ENCODE results near the gene ATAT1. TPM values are rescaled to one million over a fixed set of nuclear protein-coding genes. Genes with fewer than 3 reads are reported as not detected.

The ATAT1 gene
- total and polyA plus RNA-seq, 2 of the 13 experiments (the other 11 are each of a cell fraction or from before 2014, with no cell fraction given): 9.2 to 23.6 TPM

DNA sequence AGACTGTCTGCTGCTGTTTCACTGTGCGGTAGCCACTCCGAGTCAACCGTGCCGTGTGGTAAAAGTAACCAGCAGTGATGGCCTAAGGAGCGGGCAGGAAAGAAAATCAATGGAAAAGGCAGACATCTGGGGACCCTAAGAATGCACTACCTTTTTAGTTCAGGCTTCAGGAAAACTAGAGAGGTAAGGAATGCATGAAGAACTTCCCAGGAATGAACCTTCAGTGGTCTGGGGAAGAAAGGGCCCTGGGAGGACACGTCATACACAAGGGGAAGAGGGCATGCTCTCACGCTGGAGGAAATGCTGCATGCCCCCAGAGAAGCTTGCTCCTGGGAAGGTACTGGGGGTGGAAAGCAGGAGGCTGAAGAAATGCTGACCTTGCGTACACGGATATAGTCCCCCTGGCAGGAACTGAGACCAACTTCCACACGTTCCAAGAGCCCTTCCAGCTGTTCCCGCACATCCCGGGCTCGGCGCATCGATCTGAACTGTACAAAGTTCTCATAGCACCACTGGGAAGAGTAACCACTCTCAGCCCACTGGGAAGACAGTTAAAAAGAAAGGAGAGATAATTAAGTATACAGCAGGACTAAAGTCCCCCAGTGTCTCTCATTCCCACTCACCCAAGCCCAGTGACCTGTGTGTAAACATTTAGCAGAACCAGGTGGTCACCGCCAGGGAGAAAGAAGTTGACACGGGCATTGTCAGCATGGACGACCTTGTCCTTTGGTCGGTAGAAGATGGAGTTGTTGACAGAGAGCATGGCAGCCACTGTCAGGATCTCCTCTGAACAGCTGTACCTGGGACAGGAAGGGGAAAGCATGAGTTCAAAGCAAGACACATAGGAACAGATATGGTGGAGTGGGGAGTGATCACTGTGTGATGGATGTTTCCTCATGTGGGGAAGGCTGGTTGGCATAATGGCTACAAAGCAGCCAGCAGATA is 28.4 kb downstream of the ATAT1 start (continued):
- no peak for TF ChIP-seq MAZ (IDR thresholded peaks at IDR 0.05; ENCODE audit: borderline replicate concordance, low read depth, low read length)
- TF ChIP-seq MAZ (CRISPR knock-in tag; IDR thresholded peaks at IDR 0.05; ENCODE audit: low read depth): peak; percentile 84
- TF ChIP-seq EP300 (IDR thresholded peaks at IDR 0.05; ENCODE audit: low read depth in 2 of 2, low read length in 2 of 2): peak in 1 of 2 experiments; percentile 67; a peak in 2 of 4 replicates
- peak; percentile 66; the same call in 1 of the 2 replicates for TF ChIP-seq EP300 (CRISPR knock-in tag; IDR thresholded peaks at IDR 0.05; ENCODE audit: borderline replicate concordance)
- no peak for TF ChIP-seq HOXA9 (CRISPR knock-in tag; IDR thresholded peaks at IDR 0.05; ENCODE audit: borderline replicate concordance)
- TF ChIP-seq MTA3 (CRISPR knock-in tag; IDR thresholded peaks at IDR 0.05): no peak
- TF ChIP-seq MAFG (CRISPR knock-in tag; IDR thresholded peaks at IDR 0.05): peak; percentile 89
- no peak for TF ChIP-seq PCBP1 (IDR thresholded peaks at IDR 0.05; ENCODE audit: borderline replicate concordance, low read depth, low read length)
- TF ChIP-seq MYNN (CRISPR knock-in tag; IDR thresholded peaks at IDR 0.05; ENCODE audit: low read depth): no peak
- no peak; the same call in 1 of the 2 replicates for TF ChIP-seq ZBTB1 (CRISPR knock-in tag; IDR thresholded peaks at IDR 0.05; ENCODE audit: borderline replicate concordance)
- TF ChIP-seq CHD2 (IDR thresholded peaks at IDR 0.05; ENCODE audit: low read depth, low read length): no peak
- TF ChIP-seq FOSL2 (CRISPR knock-in tag; IDR thresholded peaks at IDR 0.05): peak; percentile 76
- TF ChIP-seq ZNF253 (CRISPR knock-in tag; IDR thresholded peaks at IDR 0.05; ENCODE audit: borderline replicate concordance): no peak
- TF ChIP-seq CREB3 (CRISPR knock-in tag; IDR thresholded peaks at IDR 0.05): no peak
- TF ChIP-seq ZNF619 (CRISPR knock-in tag; IDR thresholded peaks at IDR 0.05): peak; percentile 89
- no peak for TF ChIP-seq SMAD9 (CRISPR knock-in tag; IDR thresholded peaks at IDR 0.05)
- peak; percentile 56; the same call in 1 of the 2 replicates for TF ChIP-seq SP5 (CRISPR knock-in tag; IDR thresholded peaks at IDR 0.05; ENCODE audit: borderline replicate concordance, low read depth)
- TF ChIP-seq ZXDC (CRISPR knock-in tag; IDR thresholded peaks at IDR 0.05): 0 out of 2 replicates have a peak, but pooled peaks have one; percentile 20
- TF ChIP-seq GABPA (IDR thresholded peaks at IDR 0.05; ENCODE audit: low read depth, low read length): no peak
- peak; percentile 76 for TF ChIP-seq GABPA (CRISPR knock-in tag; IDR thresholded peaks at IDR 0.05; ENCODE audit: low read depth)
- TF ChIP-seq, protein P1, sequence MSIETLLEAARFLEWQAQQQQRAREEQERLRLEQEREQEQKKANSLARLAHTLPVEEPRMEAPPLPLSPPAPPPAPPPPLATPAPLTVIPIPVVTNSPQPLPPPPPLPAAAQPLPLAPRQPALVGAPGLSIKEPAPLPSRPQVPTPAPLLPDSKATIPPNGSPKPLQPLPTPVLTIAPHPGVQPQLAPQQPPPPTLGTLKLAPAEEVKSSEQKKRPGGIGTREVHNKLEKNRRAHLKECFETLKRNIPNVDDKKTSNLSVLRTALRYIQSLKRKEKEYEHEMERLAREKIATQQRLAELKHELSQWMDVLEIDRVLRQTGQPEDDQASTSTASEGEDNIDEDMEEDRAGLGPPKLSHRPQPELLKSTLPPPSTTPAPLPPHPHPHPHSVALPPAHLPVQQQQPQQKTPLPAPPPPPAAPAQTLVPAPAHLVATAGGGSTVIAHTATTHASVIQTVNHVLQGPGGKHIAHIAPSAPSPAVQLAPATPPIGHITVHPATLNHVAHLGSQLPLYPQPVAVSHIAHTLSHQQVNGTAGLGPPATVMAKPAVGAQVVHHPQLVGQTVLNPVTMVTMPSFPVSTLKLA (IDR thresholded peaks at IDR 0.05): peak; percentile 93
- TF ChIP-seq ZBTB20 (CRISPR knock-in tag; IDR thresholded peaks at IDR 0.05; ENCODE audit: borderline replicate concordance, low read depth): peak; percentile 78; the same call in 1 of the 2 replicates
- TF ChIP-seq ZNF441 (CRISPR knock-in tag; IDR thresholded peaks at IDR 0.05; ENCODE audit: borderline replicate concordance): peak; percentile 86; the same call in 1 of the 2 replicates
- no peak for TF ChIP-seq HMGA1 (CRISPR knock-in tag; conservative IDR thresholded peaks at IDR 0.05)
- TF ChIP-seq U2AF1 (optimal IDR thresholded peaks at IDR 0.05; ENCODE audit: low read depth, low read length): peak; percentile 76
